ENCODE results near the gene C5orf46. TPM values are rescaled to one million over a fixed set of nuclear protein-coding genes. Genes with fewer than 3 reads are reported as not detected.

C5orf46 gene
- total and polyA plus RNA-seq, 2 donors (not counting 1 experiment from before 2014, with no cell fraction given) = not detected

DNA sequence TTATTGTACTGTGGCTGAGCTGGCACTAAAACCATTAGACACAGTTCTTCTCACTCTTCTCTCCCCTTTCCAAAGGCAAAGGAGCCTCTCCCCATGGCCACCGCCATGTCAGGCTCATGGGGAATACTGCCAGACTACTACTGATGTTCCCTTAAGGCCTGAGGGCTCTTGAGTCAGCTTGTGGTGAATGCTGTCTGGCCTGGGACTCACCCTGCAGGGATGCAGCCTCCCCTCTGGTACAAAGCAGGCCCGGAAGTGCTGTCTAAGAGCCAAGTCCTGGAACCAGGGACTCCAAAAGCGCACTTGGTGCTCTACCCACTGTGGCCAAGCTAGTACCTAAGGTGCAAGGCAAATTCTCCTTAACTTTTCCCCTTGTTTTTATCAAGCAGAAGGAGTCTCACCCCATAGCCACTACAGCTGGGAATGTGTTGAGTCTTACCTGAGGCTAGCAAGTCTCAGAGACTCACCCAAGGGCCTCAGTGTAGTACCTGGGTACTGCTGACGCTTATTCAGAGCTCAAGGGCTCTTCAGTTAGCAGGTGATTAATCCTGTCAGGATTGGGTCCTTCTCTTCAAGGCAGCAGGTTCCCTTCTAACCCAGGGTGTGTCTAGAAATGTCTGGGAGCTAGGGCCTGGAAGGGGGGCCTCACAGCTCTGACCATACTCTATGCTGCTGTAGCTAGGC is 33.2 kb upstream of the C5orf46 start:
- ATAC-seq (ENCODE audit: low read depth) = no peak
- WGBS (ENCODE audit: insufficient coverage) = 93% methylated on average over 4 of the region's 4 CpGs
- H3K4me3 Mint-ChIP-seq = no peak overlapping the region
- H3K27me3 Mint-ChIP-seq = no peaks in the 10 kb centered on the region
- CTCF ChIA-PET = no interaction called here
- H3K4me1 Mint-ChIP-seq = no peaks in the 10 kb centered on the region
- intact Hi-C loops (cut with micrococcal nuclease) = no loop called here
- Histone ChIP-seq H3K9me3 (ENCODE audit: control extremely low read depth in 1 of 3, control insufficient read depth in 2 of 3, insufficient read depth in 1 of 3, low read length in 2 of 3) (no peaks in the 10 kb centered on the region), H3K36me3 (replicated peaks in 1 of 2; ENCODE audit: control extremely low read depth in 1 of 2, control insufficient read depth in 1 of 2, extremely low read depth in 1 of 2, insufficient read depth in 2 of 2, low read length in 1 of 2) (no peaks in the 10 kb centered on the region), H3K27me3 (replicated peaks in 1 of 4; ENCODE audit: control extremely low read depth in 1 of 4, control insufficient read depth in 3 of 4, insufficient read depth in 4 of 4, low read length in 3 of 4) (no peaks in the 10 kb centered on the region), H2AFZ (ENCODE audit: insufficient read depth, low read depth, low read length, poor library complexity, severe bottlenecking) (no peak overlapping the region), H3K79me2 (ENCODE audit: control insufficient read depth, insufficient read depth, low read length) (no peaks in the 10 kb centered on the region), H3K27ac (ENCODE audit: low read length in 2 of 2) (no peak overlapping the region), H3K4me1 (ENCODE audit: control insufficient read depth in 2 of 2, insufficient read depth in 2 of 2, low read length in 2 of 2) (no peaks in the 10 kb centered on the region), H4K20me1 (ENCODE audit: control insufficient read depth, insufficient read depth, low read length, poor library complexity, severe bottlenecking) (no peaks in the 10 kb centered on the region), H3K9ac (ENCODE audit: low read length) (no peak overlapping the region), H3K4me2 (replicated peaks; ENCODE audit: low read depth, low read length, poor library complexity, severe bottlenecking) (no peak overlapping the region), H3K4me3 (ENCODE audit: control extremely low read depth in 1 of 5, extremely low read depth in 1 of 5, insufficient read depth in 1 of 5, low read depth in 2 of 5, low read length in 4 of 5) (no peak overlapping the region)
- H3K9me3 Mint-ChIP-seq (ENCODE audit: insufficient read depth) = no peaks in the 10 kb centered on the region
- TF ChIP-seq EZH2 (IDR thresholded peaks at IDR 0.05; ENCODE audit: borderline replicate concordance, insufficient read depth, low read depth, low read length, poor library complexity, severe bottlenecking) = no peak
- TF ChIP-seq, protein P1, sequence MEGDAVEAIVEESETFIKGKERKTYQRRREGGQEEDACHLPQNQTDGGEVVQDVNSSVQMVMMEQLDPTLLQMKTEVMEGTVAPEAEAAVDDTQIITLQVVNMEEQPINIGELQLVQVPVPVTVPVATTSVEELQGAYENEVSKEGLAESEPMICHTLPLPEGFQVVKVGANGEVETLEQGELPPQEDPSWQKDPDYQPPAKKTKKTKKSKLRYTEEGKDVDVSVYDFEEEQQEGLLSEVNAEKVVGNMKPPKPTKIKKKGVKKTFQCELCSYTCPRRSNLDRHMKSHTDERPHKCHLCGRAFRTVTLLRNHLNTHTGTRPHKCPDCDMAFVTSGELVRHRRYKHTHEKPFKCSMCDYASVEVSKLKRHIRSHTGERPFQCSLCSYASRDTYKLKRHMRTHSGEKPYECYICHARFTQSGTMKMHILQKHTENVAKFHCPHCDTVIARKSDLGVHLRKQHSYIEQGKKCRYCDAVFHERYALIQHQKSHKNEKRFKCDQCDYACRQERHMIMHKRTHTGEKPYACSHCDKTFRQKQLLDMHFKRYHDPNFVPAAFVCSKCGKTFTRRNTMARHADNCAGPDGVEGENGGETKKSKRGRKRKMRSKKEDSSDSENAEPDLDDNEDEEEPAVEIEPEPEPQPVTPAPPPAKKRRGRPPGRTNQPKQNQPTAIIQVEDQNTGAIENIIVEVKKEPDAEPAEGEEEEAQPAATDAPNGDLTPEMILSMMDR (IDR thresholded peaks at IDR 0.05) = no peak
- H3K27ac Mint-ChIP-seq = no peak overlapping the region
- DNase-seq = no peak
- POLR2A ChIA-PET = no interaction called here

DNA sequence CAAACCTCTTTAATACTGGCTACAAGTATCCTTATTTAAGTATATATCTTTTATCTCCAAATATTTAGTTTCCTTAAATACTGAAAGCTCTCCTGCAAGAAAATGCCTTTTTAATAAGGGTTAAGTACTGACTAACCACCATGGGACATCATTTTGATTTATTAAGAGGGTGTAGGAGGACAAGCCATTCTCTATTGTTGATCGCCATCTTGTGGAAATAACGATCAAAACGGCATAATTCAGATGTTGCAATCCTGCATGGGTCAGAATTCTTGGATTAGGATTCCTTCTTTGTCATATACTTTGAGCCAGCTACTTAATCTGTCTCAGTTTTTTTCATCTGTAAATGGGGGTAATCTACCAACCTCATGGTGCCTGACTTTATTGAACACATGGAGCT is 28.7 kb upstream of the C5orf46 start:
- Histone ChIP-seq H4K20me1 (ENCODE audit: control insufficient read depth, insufficient read depth, low read length, poor library complexity, severe bottlenecking) (no peaks in the 10 kb centered on the region), H3K9me3 (ENCODE audit: control extremely low read depth in 1 of 3, control insufficient read depth in 2 of 3, insufficient read depth in 1 of 3, low read length in 2 of 3) (no peaks in the 10 kb centered on the region), H3K27ac (ENCODE audit: low read length in 2 of 2) (no peak overlapping the region), H3K4me3 (ENCODE audit: control extremely low read depth in 1 of 5, extremely low read depth in 1 of 5, insufficient read depth in 1 of 5, low read depth in 2 of 5, low read length in 4 of 5) (no peak overlapping the region), H3K9ac (ENCODE audit: low read length) (no peak overlapping the region), H3K79me2 (ENCODE audit: control insufficient read depth, insufficient read depth, low read length) (no peaks in the 10 kb centered on the region), H2AFZ (ENCODE audit: insufficient read depth, low read depth, low read length, poor library complexity, severe bottlenecking) (no peak overlapping the region), H3K4me1 (ENCODE audit: control insufficient read depth in 2 of 2, insufficient read depth in 2 of 2, low read length in 2 of 2) (no peaks in the 10 kb centered on the region), H3K36me3 (replicated peaks in 1 of 2; ENCODE audit: control extremely low read depth in 1 of 2, control insufficient read depth in 1 of 2, extremely low read depth in 1 of 2, insufficient read depth in 2 of 2, low read length in 1 of 2) (no peaks in the 10 kb centered on the region), H3K4me2 (replicated peaks; ENCODE audit: low read depth, low read length, poor library complexity, severe bottlenecking) (no peak overlapping the region), H3K27me3 (replicated peaks in 1 of 4; ENCODE audit: control extremely low read depth in 1 of 4, control insufficient read depth in 3 of 4, insufficient read depth in 4 of 4, low read length in 3 of 4) (no peaks in the 10 kb centered on the region)
- CTCF ChIA-PET = no interaction called here
- POLR2A ChIA-PET = no interaction called here
- intact Hi-C loops (cut with micrococcal nuclease) = no loop called here
- Mint-ChIP-seq H3K4me3 (no peak overlapping the region), H3K4me1 (no peaks in the 10 kb centered on the region), H3K9me3 (ENCODE audit: insufficient read depth) (no peaks in the 10 kb centered on the region), H3K27ac (no peak overlapping the region), H3K27me3 (no peaks in the 10 kb centered on the region)
- no CpG with 5 or more reads among the region's 3 CpGs for WGBS (ENCODE audit: insufficient coverage)
- ATAC-seq (ENCODE audit: low read depth) (no peak), DNase-seq (no peak)
- no peak for TF ChIP-seq EZH2 (IDR thresholded peaks at IDR 0.05; ENCODE audit: borderline replicate concordance, insufficient read depth, low read depth, low read length, poor library complexity, severe bottlenecking)
- TF ChIP-seq, protein P1 (IDR thresholded peaks at IDR 0.05) = no peak

All from B cell (primary cell).